GM12878 (cell line): Measurements from ENCODE around the gene KRTAP5-7. TPM values are rescaled to one million over a fixed set of nuclear protein-coding genes. Genes with fewer than 3 reads are reported as not detected.

Experiments
- ATAC-seq: fragments of 200-7000 bp; cut with Tn5 transposase; 3 replicates; pipeline ENCODE4 v1.9.1; 2020; ENCODE audit warnings: mild to moderate bottlenecking, moderate library complexity
- BruUV-seq: library from RNA; stranded (reverse); fragments of 400-500 nt; replicated peaks from 2 replicates; lab custom pipeline; 2021; lab: Mats Ljungman, UMichigan
- CTCF ChIA-PET: fragments of 300-600 bp; sonication (Branson Sonifier 250); formaldehyde crosslinking; extraction: SDS; loops from one replicate; lab custom pipeline; 2021; ENCODE audit warnings: inconsistent platforms; lab: Yijun Ruan, JAX
- POLR2A ChIA-PET: fragments of 350-600 bp; formaldehyde crosslinking; extraction: SDS; loops from one replicate; lab custom pipeline; 2021; ENCODE audit warnings: inconsistent platforms; lab: Charles Lee
- RAD21 ChIA-PET: fragments of 300-600 bp; sonication (Branson Sonifier 250); formaldehyde crosslinking; loops from one replicate; lab custom pipeline; 2023; ENCODE audit warnings: antibody characterized with exemption; ENCODE audit not compliant: unreplicated experiment; lab: Charles Lee
- SMC1A ChIA-PET: fragments of 300-600 bp; sonication (Branson Sonifier 250); formaldehyde crosslinking; loops from one replicate; lab custom pipeline; 2023; ENCODE audit not compliant: unreplicated experiment, uncharacterized antibody; lab: Charles Lee
- DNase-seq: peaks from one replicate; pipeline ENCODE4 v3.0.0-alpha.2; 2011; ENCODE audit warnings: low read depth, low spot score
- FAIRE-seq: peaks from 3 replicates; lab custom pipeline; 2011; peaks lifted over from hg19 to GRCh38; lab: Jason Lieb, UNC
- H2AFZ ChIP-seq: 2 replicates; pipeline ENCODE4 v1.6.0; 2011; ENCODE audit warnings: low read depth, low read length, control low read depth; ENCODE audit not compliant: control insufficient read depth
- H3K27ac ChIP-seq: 2 replicates; pipeline ENCODE4 v1.5.1; 2011; ENCODE audit warnings: control low read depth; ENCODE audit not compliant: control insufficient read depth, insufficient read depth
- H3K27me3 ChIP-seq, 2 experiments: replicated peaks in 1 of 2; 2 replicates each; pipeline versions ENCODE4 v1.6.0 to v1.6.1; 2011; ENCODE audit warnings: low read length in 1 of 2; ENCODE audit not compliant: control insufficient read depth in 2 of 2, insufficient read depth in 2 of 2
- H3K36me3 ChIP-seq, 2 experiments: 2 replicates each; pipeline ENCODE4 v1.5.1; 2011; ENCODE audit warnings: low read length in 1 of 2; ENCODE audit not compliant: control insufficient read depth in 2 of 2, insufficient read depth in 2 of 2
- H3K4me1 ChIP-seq: 2 replicates; pipeline ENCODE4 v1.6.1; 2011; ENCODE audit warnings: mild to moderate bottlenecking, low read length, moderate library complexity, mixed read lengths; ENCODE audit not compliant: control insufficient read depth, insufficient read depth
- H3K4me2 ChIP-seq: 2 replicates; pipeline ENCODE4 v1.6.0; 2011; ENCODE audit warnings: control low read depth; ENCODE audit not compliant: control insufficient read depth, insufficient read depth
- H3K4me3 ChIP-seq: fragments of 200-600 bp; sonication (generic); 2 replicates; pipeline ENCODE4 v1.5.1; 2016
- H3K79me2 ChIP-seq: 2 replicates; pipeline ENCODE4 v1.6.0; 2011; ENCODE audit warnings: low read length; ENCODE audit not compliant: control insufficient read depth, insufficient read depth
- H3K9ac ChIP-seq: 2 replicates; pipeline ENCODE4 v1.8.0; 2011; ENCODE audit warnings: low read length, control low read depth, mixed read lengths; ENCODE audit not compliant: control insufficient read depth, insufficient read depth
- H3K9me3 ChIP-seq: replicated peaks from 3 replicates; pipeline ENCODE4 v1.5.1; 2011; ENCODE audit warnings: mild to moderate bottlenecking, low read length; ENCODE audit not compliant: control insufficient read depth, insufficient read depth
- H4K20me1 ChIP-seq: 2 replicates; pipeline ENCODE4 v1.6.0; 2011; ENCODE audit not compliant: control insufficient read depth, insufficient read depth
- CBX5 ChIP-seq: sonication (generic); IDR thresholded peaks from 2 replicates; pipeline ENCODE4 v1.6.1; 2016; ENCODE audit warnings: low read depth, moderate library complexity, mild to moderate bottlenecking, inconsistent platforms
- TARDBP ChIP-seq: IDR thresholded peaks from 2 replicates; pipeline ENCODE4 v1.6.1; 2016; ENCODE audit warnings: borderline replicate concordance
- TCF3 ChIP-seq: IDR thresholded peaks from 2 replicates; pipeline ENCODE4 v1.6.1; 2012; ENCODE audit warnings: low read depth, mild to moderate bottlenecking, low read length, borderline replicate concordance; ENCODE audit not compliant: insufficient read depth
- ZNF207 ChIP-seq: fragments of 450-650 bp; IDR thresholded peaks from 2 replicates; pipeline ENCODE4 v1.6.1; 2014; ENCODE audit warnings: antibody characterized with exemption, mild to moderate bottlenecking, borderline replicate concordance
- WGBS: methylation state at CpG from one replicate; pipeline ENCODE4 v1.1.6; 2016; ENCODE audit warnings: low lambda C conversion rate; ENCODE audit not compliant: insufficient replicate concordance, insufficient coverage; ENCODE audit errors: missing lambda C conversion rate; 5-methylcytosine and 5-hydroxymethylcytosine counted together
- in situ Hi-C: fragments of 300-500 bp; cut with MboI; formaldehyde crosslinking; loops from 9 replicates; pipeline ENCODE4 v1.14.3; 2018; ENCODE audit warnings: mixed read lengths
- intact Hi-C: fragments of 100-400 bp; cut with micrococcal nuclease; formaldehyde crosslinking; loops from one replicate; pipeline ENCODE4 v1.14.2; 2022; ENCODE audit not compliant: unreplicated experiment
- polyA plus RNA-seq, 11 experiments: library from polyadenylated mRNA; depleted of rRNA in 4 of 11; unstranded in 6 of 11; stranded (reverse) in 5 of 11; fragments of >200 nt; fragmentation: Nextera tagmentation in 4 of 11; fragmentation: Illumina TruSeq in 1 of 11; extraction: Ambion mirVana in 4 of 11; extraction: Trizol in 1 of 11; gene quantifications; 1 replicate in 1 of 11; 2 replicates in 10 of 11; pipeline versions ENCODE4 v1.2.1 to v1.2.3, GENCODE V29; 2011 to 2016; ENCODE audit warnings: inconsistent platforms in 2 of 11, missing spikeins in 2 of 11, low read depth in 1 of 11
- total RNA-seq, 4 experiments: library from RNA; depleted of rRNA in 3 of 4; stranded (reverse); fragments of >200 nt in 3 of 4; fragmentation: Illumina TruSeq in 1 of 4; extraction: Trizol in 1 of 4; gene quantifications; 2 replicates each; pipeline versions ENCODE4 v1.2.1 to v1.2.3, GENCODE V29; 2013 to 2021
- TF ChIP-seq, protein P1 (sequence below): IDR thresholded peaks from 2 replicates; pipeline ENCODE4 v1.6.1; 2011; ENCODE audit warnings: borderline replicate concordance, low read depth, mild to moderate bottlenecking, moderate library complexity, low read length; ENCODE audit not compliant: insufficient read depth, poor library complexity, severe bottlenecking

The KRTAP5-7 gene
- total and polyA plus RNA-seq, 10 of the 15 experiments (the other 5 are each of a cell fraction or from before 2014, with no cell fraction given): 0.07 to 0.23 (median 0.19) TPM; not detected in 6

DNA sequence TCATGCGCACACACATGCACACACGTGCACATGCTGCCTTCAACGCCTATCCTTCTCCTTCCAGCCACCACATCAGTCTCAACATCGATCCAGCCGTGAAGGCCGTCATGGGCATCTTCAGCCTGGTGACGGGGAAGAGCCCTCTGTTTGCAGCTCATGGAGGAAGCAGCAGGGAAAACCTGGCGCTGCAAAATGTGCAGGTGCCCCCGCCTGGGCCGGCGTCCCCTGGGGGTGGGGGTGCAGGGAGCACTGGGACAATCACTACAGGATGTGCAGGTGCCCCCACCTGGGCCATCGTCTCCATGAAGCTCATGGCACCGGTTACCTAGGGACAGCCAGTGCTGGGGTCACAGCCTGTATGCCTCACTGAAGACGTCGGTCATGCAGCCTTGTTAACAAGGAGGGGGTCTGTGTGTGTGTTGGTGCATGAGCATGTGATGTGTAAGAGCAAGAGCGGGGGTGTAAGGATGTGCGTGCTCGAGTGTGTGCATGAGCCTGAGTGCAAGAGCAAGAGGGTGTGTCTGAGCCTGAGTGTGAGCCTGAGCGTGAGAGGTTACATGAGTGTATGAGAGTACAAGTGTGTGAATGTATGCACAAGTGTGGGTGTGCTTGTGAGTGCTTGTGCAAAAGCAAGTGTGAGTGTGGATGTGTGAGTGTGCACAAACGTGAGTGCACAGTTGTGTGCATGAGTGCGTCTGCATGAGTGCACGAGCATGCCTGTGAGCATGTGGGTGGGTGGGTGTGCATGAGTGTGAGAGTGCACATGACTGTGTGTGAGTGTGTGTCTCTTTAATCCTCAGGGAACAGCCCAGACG lies 42.6 kb upstream of the KRTAP5-7 start:
- peaks cover 30 to 32% of the 10 kb centered on the region in 2 experiments for H3K36me3 ChIP-seq
- ATAC-seq (no peak), FAIRE-seq (no peak), DNase-seq (no peak)
- no peak overlapping the region for H3K4me3 ChIP-seq
- TF ChIP-seq TARDBP: 0 out of 2 replicates have a peak, but pooled peaks have one; percentile 31
- TF ChIP-seq TCF3: peak; percentile 51; the same call in 1 of the 2 replicates
- TF ChIP-seq CBX5: no peak
- TF ChIP-seq, protein P1, sequence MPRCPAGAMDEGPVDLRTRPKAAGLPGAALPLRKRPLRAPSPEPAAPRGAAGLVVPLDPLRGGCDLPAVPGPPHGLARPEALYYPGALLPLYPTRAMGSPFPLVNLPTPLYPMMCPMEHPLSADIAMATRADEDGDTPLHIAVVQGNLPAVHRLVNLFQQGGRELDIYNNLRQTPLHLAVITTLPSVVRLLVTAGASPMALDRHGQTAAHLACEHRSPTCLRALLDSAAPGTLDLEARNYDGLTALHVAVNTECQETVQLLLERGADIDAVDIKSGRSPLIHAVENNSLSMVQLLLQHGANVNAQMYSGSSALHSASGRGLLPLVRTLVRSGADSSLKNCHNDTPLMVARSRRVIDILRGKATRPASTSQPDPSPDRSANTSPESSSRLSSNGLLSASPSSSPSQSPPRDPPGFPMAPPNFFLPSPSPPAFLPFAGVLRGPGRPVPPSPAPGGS: peak; percentile 90
- no peak for TF ChIP-seq ZNF207
- ChIA-PET RAD21 (no interaction called here), SMC1A (no interaction called here), POLR2A (no interaction called here), CTCF (no interaction called here)
- WGBS: 86% methylated on average over 23 of the region's 23 CpGs
- no peak overlapping the region for H3K4me2 ChIP-seq
- H4K20me1 ChIP-seq: no peaks in the 10 kb centered on the region
- intact Hi-C loops: no loop called here
- H3K79me2 ChIP-seq: no peaks in the 10 kb centered on the region
- H3K9ac ChIP-seq: no peak overlapping the region
- peaks cover 10% of the 10 kb centered on the region for H3K4me1 ChIP-seq
- BruUV-seq: no TSS peak
- H3K27ac ChIP-seq: no peak overlapping the region
- H2AFZ ChIP-seq: no peak overlapping the region
- in situ Hi-C loops: no loop called here
- no peaks in the 10 kb centered on the region for H3K27me3 ChIP-seq
- no peaks in the 10 kb centered on the region for H3K9me3 ChIP-seq
